HL-60 (cell line): ENCODE results near the gene SCAP.
A peak's percentile ranks its signal among the peaks of the same experiment; 100 is the strongest.

Source experiments
- DNase-seq, 2 experiments: peaks; one replicate each; pipeline ENCODE4 v3.0.0-alpha.2; 2010 to 2020; ENCODE audit warnings: low read depth in 1 of 2, low spot score in 1 of 2
- H3K27ac ChIP-seq: fragments of 250-450 bp; sonication (Bioruptor Pico); replicated peaks from 2 replicates; pipeline ENCODE4 v1.5.1; 2020; ENCODE audit warnings: mild to moderate bottlenecking, moderate library complexity
- H3K27me3 ChIP-seq: fragments of 250-450 bp; sonication (Bioruptor Pico); 2 replicates; pipeline ENCODE4 v1.5.1; 2021; ENCODE audit warnings: mild to moderate bottlenecking, moderate library complexity; ENCODE audit not compliant: insufficient read depth, poor library complexity, severe bottlenecking
- H3K4me3 ChIP-seq: replicated peaks from 2 replicates; pipeline ENCODE4 v1.5.1; 2011; ENCODE audit warnings: mild to moderate bottlenecking, control low read depth, low read length; ENCODE audit not compliant: insufficient read depth
- GABPA ChIP-seq: IDR thresholded peaks from 2 replicates; pipeline ENCODE4 v1.6.1; 2012; ENCODE audit warnings: low read depth
- POLR2AphosphoS5 ChIP-seq: IDR thresholded peaks from 2 replicates; pipeline ENCODE4 v1.6.1; 2012; ENCODE audit warnings: low read depth
- REST ChIP-seq: IDR thresholded peaks from 2 replicates; pipeline ENCODE4 v1.6.1; 2012; ENCODE audit warnings: low read depth; ENCODE audit not compliant: insufficient replicate concordance
- SPI1 ChIP-seq: IDR thresholded peaks from 2 replicates; pipeline ENCODE4 v1.6.1; 2012; ENCODE audit warnings: low read depth, mild to moderate bottlenecking, borderline replicate concordance
- TF ChIP-seq, protein P1 (sequence below): IDR thresholded peaks from one replicate; pipeline ENCODE4 v1.5.1; 2011; ENCODE audit warnings: low read length, control low read depth, inconsistent platforms; ENCODE audit not compliant: insufficient read depth

Gene SCAP

GRCh38 chr3:47478022-47478421 is 2.3 kb upstream of the SCAP start:
- TF ChIP-seq POLR2AphosphoS5 (no peak), GABPA (no peak)
- TF ChIP-seq, protein P1, sequence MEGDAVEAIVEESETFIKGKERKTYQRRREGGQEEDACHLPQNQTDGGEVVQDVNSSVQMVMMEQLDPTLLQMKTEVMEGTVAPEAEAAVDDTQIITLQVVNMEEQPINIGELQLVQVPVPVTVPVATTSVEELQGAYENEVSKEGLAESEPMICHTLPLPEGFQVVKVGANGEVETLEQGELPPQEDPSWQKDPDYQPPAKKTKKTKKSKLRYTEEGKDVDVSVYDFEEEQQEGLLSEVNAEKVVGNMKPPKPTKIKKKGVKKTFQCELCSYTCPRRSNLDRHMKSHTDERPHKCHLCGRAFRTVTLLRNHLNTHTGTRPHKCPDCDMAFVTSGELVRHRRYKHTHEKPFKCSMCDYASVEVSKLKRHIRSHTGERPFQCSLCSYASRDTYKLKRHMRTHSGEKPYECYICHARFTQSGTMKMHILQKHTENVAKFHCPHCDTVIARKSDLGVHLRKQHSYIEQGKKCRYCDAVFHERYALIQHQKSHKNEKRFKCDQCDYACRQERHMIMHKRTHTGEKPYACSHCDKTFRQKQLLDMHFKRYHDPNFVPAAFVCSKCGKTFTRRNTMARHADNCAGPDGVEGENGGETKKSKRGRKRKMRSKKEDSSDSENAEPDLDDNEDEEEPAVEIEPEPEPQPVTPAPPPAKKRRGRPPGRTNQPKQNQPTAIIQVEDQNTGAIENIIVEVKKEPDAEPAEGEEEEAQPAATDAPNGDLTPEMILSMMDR, result no peak
- Histone ChIP-seq H3K27ac (no peak overlapping the region), H3K4me3 (no peak overlapping the region), H3K27me3 (no peaks in the 10 kb centered on the region)
- no peak for DNase-seq

DNA sequence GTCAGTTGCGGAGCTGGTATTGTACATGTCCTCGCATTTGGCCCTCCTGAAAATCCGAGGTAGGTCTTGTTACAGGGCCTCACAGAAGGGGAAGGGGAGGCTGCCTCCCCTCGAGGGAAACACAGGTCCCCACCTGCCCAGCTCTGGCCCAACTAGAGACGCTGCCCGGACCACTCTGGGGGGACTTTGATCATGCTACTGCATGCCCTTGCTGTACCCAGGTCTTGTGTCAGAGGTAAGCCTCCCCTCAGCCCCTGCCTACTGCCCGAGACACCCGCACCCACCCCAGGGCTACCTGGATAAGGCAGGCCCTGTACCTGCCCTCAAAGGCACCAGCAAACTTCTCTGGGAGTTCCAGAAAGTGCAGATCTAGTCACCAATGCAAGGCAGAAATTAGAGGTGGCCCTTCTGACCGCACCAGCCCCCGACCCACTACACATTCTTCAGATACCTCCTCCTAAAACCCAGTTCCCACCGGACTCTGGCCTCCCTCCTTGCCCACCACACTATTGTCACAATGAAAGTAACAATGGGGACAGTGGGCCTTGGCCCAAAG is 981 bp upstream of the SCAP start:
- TF ChIP-seq, protein P1, result no peak
- TF ChIP-seq REST (no peak), GABPA (no peak), SPI1 (no peak), POLR2AphosphoS5 (no peak)
- Histone ChIP-seq H3K27me3 (no peaks in the 10 kb centered on the region), H3K4me3 (peak overlapping the region; percentile 98), H3K27ac (no peak overlapping the region)
- no peak for DNase-seq

DNA sequence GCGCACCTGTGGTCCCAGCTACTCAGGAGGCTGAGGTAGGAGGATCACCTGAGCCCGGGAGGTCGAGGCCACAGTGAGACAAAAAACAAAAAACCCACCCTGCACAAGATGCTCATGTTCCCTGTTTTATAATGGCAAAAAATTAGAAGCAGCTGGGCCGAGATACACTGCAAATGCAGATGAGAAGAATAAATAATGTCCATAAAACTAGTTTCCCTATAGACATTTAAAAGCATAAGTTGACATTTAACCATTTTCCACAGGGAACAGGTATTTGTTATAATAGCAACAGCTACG is 537 bp upstream of the SCAP start:
- no peak for DNase-seq
- TF ChIP-seq, protein P1, result no peak
- TF ChIP-seq REST (no peak), SPI1 (no peak), POLR2AphosphoS5 (no peak), GABPA (no peak)

DNA sequence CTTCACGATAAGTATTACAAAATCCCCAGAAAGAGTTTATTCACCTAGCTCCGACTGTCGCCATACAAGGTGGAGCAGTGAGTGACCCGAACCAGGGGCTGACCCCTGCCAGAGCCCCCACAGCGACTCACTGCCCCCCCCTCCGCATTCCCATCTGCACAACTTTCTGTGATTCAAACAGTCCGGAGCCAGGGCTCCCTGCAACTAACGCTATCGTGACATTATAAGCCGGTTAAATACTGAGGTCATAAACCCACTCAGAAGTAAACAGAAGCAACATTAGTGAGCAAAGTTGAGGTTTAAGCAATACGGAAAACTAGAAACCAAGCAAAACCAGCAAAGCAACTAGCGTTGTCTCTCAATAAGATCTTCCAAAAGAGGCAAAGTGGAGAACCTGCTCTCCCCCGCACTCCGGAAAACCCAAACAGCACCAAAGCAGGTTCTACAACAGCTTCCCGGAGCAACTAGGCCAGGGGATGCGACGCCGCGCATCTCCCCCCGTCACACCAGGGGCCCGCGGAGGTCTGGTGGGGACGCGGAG is 642 bp downstream of the SCAP start:
- Histone ChIP-seq H3K4me3 (peak overlapping the region; percentile 98), H3K27me3 (no peaks in the 10 kb centered on the region), H3K27ac (peak overlapping the region; percentile 65)
- TF ChIP-seq, protein P1, result no peak
- TF ChIP-seq POLR2AphosphoS5 (no peak), REST (no peak), SPI1 (no peak), GABPA (no peak)
- DNase-seq, result no peak

More for the DNA sequence above, 537 bp upstream of the SCAP start:
- Histone ChIP-seq H3K4me3 (peak overlapping the region; percentile 98), H3K27me3 (no peaks in the 10 kb centered on the region), H3K27ac (peak overlapping the region; percentile 73)
